Globus pallidus (tissue), 1 donor: Measurements from ENCODE around the gene GPI.
A peak's percentile ranks its signal among the peaks of the same experiment; 100 is the strongest.

ENCODE experiments used
- DNase-seq: peaks from one replicate; pipeline ENCODE4 v3.0.0-alpha.2; 2015; ENCODE audit warnings: low spot score

GPI gene

GRCh38 chr19:34405892-34406660 is 41.1 kb downstream of the GPI start:
- DNase-seq: no peak

- no peak for DNase-seq
These were observed 43.4 kb downstream of the GPI start for GRCh38 chr19:34408411-34408810.

- DNase-seq: peak; percentile 11
These were observed 44.5 kb downstream of the GPI start for GRCh38 chr19:34409189-34410164.

- no peak for DNase-seq
These were observed 46.2 kb downstream of the GPI start for GRCh38 chr19:34411216-34411615.

GRCh38 chr19:34416021-34416545 is 51.1 kb downstream of the GPI start:
- no peak for DNase-seq

GRCh38 chr19:34418300-34418699 is 53.3 kb downstream of the GPI start:
- no peak for DNase-seq

- DNase-seq: no peak
These were observed 61.2 kb downstream of the GPI start for GRCh38 chr19:34426096-34426661.

GRCh38 chr19:34428549-34429285 is 63.7 kb downstream of the GPI start:
- DNase-seq: peak; percentile 11

- no peak for DNase-seq
These were observed 64.6 kb downstream of the GPI start for GRCh38 chr19:34429553-34429952.

GRCh38 chr19:34430738-34431625 is 66.0 kb downstream of the GPI start:
- DNase-seq: peak; percentile 18

- no peak for DNase-seq
These were observed 66.8 kb downstream of the GPI start for GRCh38 chr19:34431681-34432402.

GRCh38 chr19:34432797-34433196 is 67.8 kb downstream of the GPI start:
- peak; percentile 5 for DNase-seq

- no peak for DNase-seq
These were observed 71.7 kb downstream of the GPI start for GRCh38 chr19:34436716-34437115.

- DNase-seq: no peak
These were observed 83.2 kb downstream of the GPI start for GRCh38 chr19:34448191-34448590.
